GM19372 (cell line): Measurements from ENCODE around the gene ACSF3.
"Not testable (repeated sequence)": the region's sequence is repeated elsewhere in the genome, so short reads cannot be mapped to it uniquely, and the experiment has no call there.

Source experiments
- ATAC-seq: cut with Tn5 transposase; IDR thresholded peaks from one replicate; pipeline ENCODE4 v1.9.1; 2021; ENCODE audit warnings: mild to moderate bottlenecking, low read depth, moderate library complexity; ENCODE audit not compliant: unreplicated experiment

Gene ACSF3

GRCh38 chr16:89155851-89156739 is 62.4 kb downstream of the ACSF3 start:
- ATAC-seq: no peak

GRCh38 chr16:89156740-89157645 is 63.3 kb downstream of the ACSF3 start:
- no peak for ATAC-seq

- no peak for ATAC-seq
Measured at GRCh38 chr16:89157778-89158177, 64.1 kb downstream of the ACSF3 start.

- ATAC-seq: no peak
Measured at GRCh38 chr16:89159066-89159849, 65.6 kb downstream of the ACSF3 start.

- ATAC-seq: no peak
Measured at GRCh38 chr16:89159850-89160354, 66.2 kb downstream of the ACSF3 start.

GRCh38 chr16:89160977-89161701 is 67.5 kb downstream of the ACSF3 start:
- ATAC-seq: no peak

- ATAC-seq: no peak
Measured at GRCh38 chr16:89161763-89162713, 68.4 kb downstream of the ACSF3 start.

- ATAC-seq: no peak
Measured at GRCh38 chr16:89163297-89163696, 69.6 kb downstream of the ACSF3 start.

- no peak for ATAC-seq
Measured at GRCh38 chr16:89164436-89164835, 70.8 kb downstream of the ACSF3 start.

GRCh38 chr16:89164847-89165680 is 71.4 kb downstream of the ACSF3 start:
- ATAC-seq: no peak

- not testable (repeated sequence) for ATAC-seq
Measured at GRCh38 chr16:89165681-89165979, 72.0 kb downstream of the ACSF3 start.

GRCh38 chr16:89166696-89167424 is 73.2 kb downstream of the ACSF3 start:
- ATAC-seq: no peak

- ATAC-seq: no peak
Measured at GRCh38 chr16:89167425-89167941, 73.8 kb downstream of the ACSF3 start.

- ATAC-seq: no peak
Measured at GRCh38 chr16:89168381-89169189, 74.9 kb downstream of the ACSF3 start.

- no peak for ATAC-seq
Measured at GRCh38 chr16:89169778-89170177, 76.1 kb downstream of the ACSF3 start.
